Measurements from ENCODE around the gene PARD3B. TPM values are rescaled to one million over a fixed set of nuclear protein-coding genes. Genes with fewer than 3 reads are reported as not detected.
A peak's percentile ranks its signal among the peaks of the same experiment; 100 is the strongest.

PARD3B gene
- total RNA-seq, 1 donor from 2014 or later = 18.4 TPM

DNA sequence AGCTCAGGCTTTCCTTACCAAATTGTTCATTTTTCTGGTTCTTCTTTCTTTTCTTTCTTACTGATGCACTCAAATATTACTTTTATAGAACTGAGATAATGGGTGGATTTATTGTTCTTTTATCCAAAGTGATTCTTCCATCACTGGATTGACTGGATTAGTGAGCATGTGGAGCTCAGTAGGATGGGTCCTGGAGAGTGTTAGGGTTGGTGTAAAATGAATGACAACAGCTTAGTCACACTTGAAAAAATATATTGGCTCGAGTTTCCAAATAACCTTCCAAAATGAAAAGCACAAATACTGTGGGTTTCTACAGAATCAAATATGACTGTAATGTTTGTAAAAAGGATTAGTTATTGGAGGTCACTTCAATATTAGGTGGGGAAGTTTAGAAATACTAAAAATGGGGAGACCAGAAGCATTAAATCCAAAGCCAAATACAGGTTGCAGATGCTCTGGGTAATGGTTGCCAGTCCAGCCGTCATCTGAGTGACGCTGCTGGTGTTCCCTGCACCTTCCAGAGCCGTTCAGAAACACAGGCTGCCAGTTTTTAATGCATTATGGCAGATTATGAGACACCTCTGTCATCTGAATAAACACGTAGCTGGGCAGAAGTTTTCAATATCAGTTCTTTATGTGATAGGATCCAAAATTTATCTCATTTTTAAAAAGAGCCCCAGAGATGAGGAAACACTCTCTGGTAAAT, 842.2 kb downstream of the PARD3B start:
- no peaks in the 10 kb centered on the region for H3K9me3 Mint-ChIP-seq
- H3K4me1 Mint-ChIP-seq = peaks cover 21% of the 10 kb centered on the region
- H3K27ac Mint-ChIP-seq (ENCODE audit: unreplicated experiment) = no peak overlapping the region
- no peak for TF ChIP-seq CTCF (conservative IDR thresholded peaks at IDR 0.05)
- no peaks in the 10 kb centered on the region for H3K36me3 Mint-ChIP-seq (ENCODE audit: low read depth)
- no peak overlapping the region for H3K4me3 Mint-ChIP-seq
- no peaks in the 10 kb centered on the region for H3K27me3 Mint-ChIP-seq (ENCODE audit: low read depth)
- DNase-seq (ENCODE audit: low read depth, low spot score) = no peak

- Mint-ChIP-seq H3K4me1 (peaks cover 20% of the 10 kb centered on the region), H3K27ac (ENCODE audit: unreplicated experiment) (peak overlapping the region; percentile 15), H3K27me3 (ENCODE audit: low read depth) (no peaks in the 10 kb centered on the region), H3K9me3 (no peaks in the 10 kb centered on the region), H3K4me3 (no peak overlapping the region), H3K36me3 (ENCODE audit: low read depth) (no peaks in the 10 kb centered on the region)
- no peak for TF ChIP-seq CTCF (conservative IDR thresholded peaks at IDR 0.05)
- no peak for DNase-seq (ENCODE audit: low read depth, low spot score)
Observed at GRCh38 chr2:205390866-205391265, 845.6 kb downstream of the PARD3B start.

- H3K9me3 Mint-ChIP-seq = no peaks in the 10 kb centered on the region
- H3K4me3 Mint-ChIP-seq = no peak overlapping the region
- H3K36me3 Mint-ChIP-seq (ENCODE audit: low read depth) = no peaks in the 10 kb centered on the region
- H3K27me3 Mint-ChIP-seq (ENCODE audit: low read depth) = no peaks in the 10 kb centered on the region
- H3K4me1 Mint-ChIP-seq = peaks cover 19% of the 10 kb centered on the region
- no peak for TF ChIP-seq CTCF (conservative IDR thresholded peaks at IDR 0.05)
- no peak overlapping the region for H3K27ac Mint-ChIP-seq (ENCODE audit: unreplicated experiment)
- no peak for DNase-seq (ENCODE audit: low read depth, low spot score)
Observed at GRCh38 chr2:205401511-205401910, 856.2 kb downstream of the PARD3B start.

DNA sequence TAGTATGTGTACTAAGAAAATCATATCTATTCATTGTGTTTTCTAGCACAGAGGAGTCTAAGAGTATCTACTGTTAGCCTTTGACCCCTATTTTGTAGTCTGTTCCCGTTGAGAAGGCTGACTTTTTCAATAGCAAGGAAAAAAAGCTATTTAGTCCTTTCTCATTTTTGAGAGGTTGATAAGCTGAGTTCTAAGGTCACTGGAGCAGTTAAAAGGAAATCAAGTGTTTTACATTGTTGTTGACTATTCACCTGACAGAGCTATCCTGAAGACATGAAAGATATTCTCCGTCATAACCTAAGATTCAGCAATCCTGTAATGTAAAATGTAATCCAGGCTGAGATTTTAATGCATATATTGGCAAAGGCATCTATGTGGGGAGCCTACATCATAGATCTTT, 856.7 kb downstream of the PARD3B start:
- TF ChIP-seq CTCF (conservative IDR thresholded peaks at IDR 0.05) = no peak
- Mint-ChIP-seq H3K27ac (ENCODE audit: unreplicated experiment) (no peak overlapping the region), H3K9me3 (no peaks in the 10 kb centered on the region), H3K4me1 (peaks cover 19% of the 10 kb centered on the region), H3K4me3 (no peak overlapping the region), H3K36me3 (ENCODE audit: low read depth) (no peaks in the 10 kb centered on the region), H3K27me3 (ENCODE audit: low read depth) (no peaks in the 10 kb centered on the region)
- DNase-seq (ENCODE audit: low read depth, low spot score) = no peak

- no peak for TF ChIP-seq CTCF (conservative IDR thresholded peaks at IDR 0.05)
Observed at GRCh38 chr2:205403244-205403825, 858.1 kb downstream of the PARD3B start.

More at GRCh38 chr2:205403244-205403825, 858.1 kb downstream of the PARD3B start:
- Mint-ChIP-seq H3K27ac (ENCODE audit: unreplicated experiment) (no peak overlapping the region), H3K27me3 (ENCODE audit: low read depth) (no peaks in the 10 kb centered on the region), H3K36me3 (ENCODE audit: low read depth) (no peaks in the 10 kb centered on the region), H3K4me1 (peaks cover 19% of the 10 kb centered on the region), H3K4me3 (no peak overlapping the region), H3K9me3 (no peaks in the 10 kb centered on the region)
- DNase-seq (ENCODE audit: low read depth, low spot score) = no peak

All from neural crest cell (in vitro differentiated cells).